ENCODE results near the gene FSHB. TPM values are rescaled to one million over a fixed set of nuclear protein-coding genes. Genes with fewer than 3 reads are reported as not detected.

The FSHB gene
- total RNA-seq, 1 experiment from 2014 or later, result not detected

- Mint-ChIP-seq H3K4me3 (no peak overlapping the region), H3K4me1 (no peaks in the 10 kb centered on the region), H3K27me3 (ENCODE audit: low read depth) (peaks cover 11% of the 10 kb centered on the region), H3K36me3 (ENCODE audit: insufficient read depth in 1 of 3, low read depth in 3 of 3) (no peaks in the 10 kb centered on the region; a peak in 1 of 7 replicates), H3K9me3 (no peaks in the 10 kb centered on the region; a peak in 1 of 5 replicates), H3K27ac (no peak overlapping the region)
- Histone ChIP-seq H3K27ac (ENCODE audit: insufficient read length, low read depth, low read length) (no peak overlapping the region), H2BK20ac (ENCODE audit: low read depth, low read length, poor library complexity, severe bottlenecking) (no peak overlapping the region), H3K4me2 (ENCODE audit: insufficient read depth, insufficient read length, low read length) (no peak overlapping the region), H3K79me1 (ENCODE audit: insufficient read depth, low read depth, low read length, poor library complexity, severe bottlenecking) (no peaks in the 10 kb centered on the region), H4K20me1 (ENCODE audit: control insufficient read depth, insufficient read depth, insufficient read length) (no peaks in the 10 kb centered on the region), H2AK5ac (ENCODE audit: insufficient read length, low read length) (no peak overlapping the region), H3K56ac (ENCODE audit: insufficient read length, low read depth, low read length) (no peak overlapping the region), H3K9ac (ENCODE audit: extremely low read depth, insufficient read length, low read length) (no peak overlapping the region), H2BK120ac (ENCODE audit: low read depth, low read length, poor library complexity, severe bottlenecking) (no peak overlapping the region), H3K9me3 (ENCODE audit: control insufficient read depth, low read depth, low read length) (no peaks in the 10 kb centered on the region), H3K14ac (ENCODE audit: insufficient read depth, low read length) (no peak overlapping the region), H3K27me3 (ENCODE audit: insufficient read depth, low read length) (no peaks in the 10 kb centered on the region), H2BK5ac (ENCODE audit: insufficient read length, low read length) (no peak overlapping the region), H3K23ac (ENCODE audit: insufficient read length, low read depth, low read length) (no peak overlapping the region), H4K91ac (ENCODE audit: insufficient read length, low read depth, low read length) (no peak overlapping the region), H3K18ac (ENCODE audit: insufficient read length, low read depth, low read length) (no peak overlapping the region), H4K8ac (replicated peaks; ENCODE audit: insufficient read length, low read depth, low read length) (no peak overlapping the region), H3K4ac (ENCODE audit: low read depth, low read length) (no peak overlapping the region), H2AFZ (ENCODE audit: low read length) (no peak overlapping the region), H2BK12ac (ENCODE audit: insufficient read length, low read depth, low read length) (no peak overlapping the region), H3K23me2 (ENCODE audit: insufficient read length, low read depth, low read length, poor library complexity, severe bottlenecking) (no peaks in the 10 kb centered on the region), H3T11ph (ENCODE audit: low read length) (no peak overlapping the region), H3K4me1 (ENCODE audit: insufficient read depth, low read length) (no peaks in the 10 kb centered on the region), H2BK15ac (ENCODE audit: low read depth, low read length) (no peak overlapping the region), H3K79me2 (ENCODE audit: insufficient read depth, low read length) (no peaks in the 10 kb centered on the region), H4K5ac (ENCODE audit: insufficient read length, low read depth, low read length) (no peak overlapping the region)
- WGBS (ENCODE audit: extremely low coverage, insufficient read length, low lambda C conversion rate), result no CpG with 5 or more reads among the region's 1 CpG
- DNase-seq, result no peak
- TF ChIP-seq, protein P1, sequence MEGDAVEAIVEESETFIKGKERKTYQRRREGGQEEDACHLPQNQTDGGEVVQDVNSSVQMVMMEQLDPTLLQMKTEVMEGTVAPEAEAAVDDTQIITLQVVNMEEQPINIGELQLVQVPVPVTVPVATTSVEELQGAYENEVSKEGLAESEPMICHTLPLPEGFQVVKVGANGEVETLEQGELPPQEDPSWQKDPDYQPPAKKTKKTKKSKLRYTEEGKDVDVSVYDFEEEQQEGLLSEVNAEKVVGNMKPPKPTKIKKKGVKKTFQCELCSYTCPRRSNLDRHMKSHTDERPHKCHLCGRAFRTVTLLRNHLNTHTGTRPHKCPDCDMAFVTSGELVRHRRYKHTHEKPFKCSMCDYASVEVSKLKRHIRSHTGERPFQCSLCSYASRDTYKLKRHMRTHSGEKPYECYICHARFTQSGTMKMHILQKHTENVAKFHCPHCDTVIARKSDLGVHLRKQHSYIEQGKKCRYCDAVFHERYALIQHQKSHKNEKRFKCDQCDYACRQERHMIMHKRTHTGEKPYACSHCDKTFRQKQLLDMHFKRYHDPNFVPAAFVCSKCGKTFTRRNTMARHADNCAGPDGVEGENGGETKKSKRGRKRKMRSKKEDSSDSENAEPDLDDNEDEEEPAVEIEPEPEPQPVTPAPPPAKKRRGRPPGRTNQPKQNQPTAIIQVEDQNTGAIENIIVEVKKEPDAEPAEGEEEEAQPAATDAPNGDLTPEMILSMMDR (conservative IDR thresholded peaks at IDR 0.05), result no peak
These were observed 27.9 kb downstream of the FSHB start for GRCh38 chr11:30258679-30259078.

Measured in H9 (cell line).